ENCODE data around the gene MAP3K8.

Gene MAP3K8

GRCh38 chr10:30456266-30456665 is 22.3 kb downstream of the MAP3K8 start:
- H3K4me3 ChIP-seq (ENCODE audit: low read length) = no peak overlapping the region
- DNase-seq (ENCODE audit: low read depth) = no peak

GRCh38 chr10:30459283-30459682 is 25.3 kb downstream of the MAP3K8 start:
- no peak for DNase-seq (ENCODE audit: low read depth)
- no peak overlapping the region for H3K4me3 ChIP-seq (ENCODE audit: low read length)
- no peak for TF ChIP-seq CTCF (IDR thresholded peaks at IDR 0.05; ENCODE audit: insufficient read depth, low read depth, low read length, missing control alignments)

More at GRCh38 chr10:30456266-30456665, 22.3 kb downstream of the MAP3K8 start:
- no peak for TF ChIP-seq CTCF (IDR thresholded peaks at IDR 0.05; ENCODE audit: insufficient read depth, low read depth, low read length, missing control alignments)

- no peak for DNase-seq (ENCODE audit: low read depth)
- H3K4me3 ChIP-seq (ENCODE audit: low read length) = no peak overlapping the region
- no peak for TF ChIP-seq CTCF (IDR thresholded peaks at IDR 0.05; ENCODE audit: insufficient read depth, low read depth, low read length, missing control alignments)
These were observed 26.1 kb downstream of the MAP3K8 start for GRCh38 chr10:30460121-30460520.

GRCh38 chr10:30462513-30462912 is 28.5 kb downstream of the MAP3K8 start:
- no peak overlapping the region for H3K4me3 ChIP-seq (ENCODE audit: low read length)
- TF ChIP-seq CTCF (IDR thresholded peaks at IDR 0.05; ENCODE audit: insufficient read depth, low read depth, low read length, missing control alignments) = no peak
- no peak for DNase-seq (ENCODE audit: low read depth)

DNA sequence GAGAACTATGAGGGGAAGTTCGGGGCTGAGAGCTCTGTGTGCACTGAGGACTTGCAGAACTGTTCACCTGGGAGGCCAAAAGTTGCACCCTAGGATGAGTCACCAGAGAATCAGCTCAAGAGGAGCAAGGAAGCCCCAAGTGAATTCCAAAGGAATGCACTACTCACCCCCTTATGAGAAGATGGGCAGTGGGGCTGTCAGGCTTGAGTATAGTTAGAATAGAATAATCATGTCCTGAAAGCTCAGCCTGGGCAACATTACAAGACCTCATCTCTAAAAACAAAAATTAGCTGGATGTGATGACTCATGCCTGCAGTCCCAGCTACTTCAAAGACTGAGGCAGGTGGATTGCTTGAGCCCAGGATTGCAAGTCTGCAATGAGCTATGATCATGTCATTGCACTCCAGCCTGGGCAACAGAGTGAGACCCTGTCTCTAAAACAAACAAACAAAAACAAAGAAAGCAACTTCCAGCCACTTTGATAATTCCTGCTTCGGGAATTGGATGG is 30.0 kb downstream of the MAP3K8 start:
- no peak overlapping the region for H3K4me3 ChIP-seq (ENCODE audit: low read length)
- peak; percentile 52 for DNase-seq (ENCODE audit: low read depth)
- TF ChIP-seq CTCF (IDR thresholded peaks at IDR 0.05; ENCODE audit: insufficient read depth, low read depth, low read length, missing control alignments) = no peak

- no peak overlapping the region for H3K4me3 ChIP-seq (ENCODE audit: low read length)
- TF ChIP-seq CTCF (IDR thresholded peaks at IDR 0.05; ENCODE audit: insufficient read depth, low read depth, low read length, missing control alignments) = no peak
- no peak for DNase-seq (ENCODE audit: low read depth)
These were observed 30.7 kb downstream of the MAP3K8 start for GRCh38 chr10:30464675-30465074.

DNA sequence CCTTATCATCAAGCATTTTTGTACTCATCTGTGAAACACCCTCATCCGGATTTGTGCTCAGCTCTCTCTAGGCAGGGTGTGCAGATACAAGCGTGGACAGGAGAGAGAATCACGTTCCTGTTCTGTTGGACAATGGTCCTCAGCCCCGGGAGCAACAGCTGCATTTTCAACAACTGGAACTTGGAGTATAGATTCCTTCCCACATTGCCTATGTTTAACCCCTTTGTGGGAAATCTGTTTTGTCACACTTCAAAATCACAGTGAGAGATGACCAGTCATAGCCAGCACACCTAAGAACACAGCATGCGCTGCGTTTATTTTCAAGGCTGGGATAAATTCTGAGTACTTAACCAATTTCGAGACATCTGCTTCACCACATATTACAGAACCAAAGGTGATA is 32.5 kb downstream of the MAP3K8 start:
- DNase-seq (ENCODE audit: low read depth) = no peak
- no peak overlapping the region for H3K4me3 ChIP-seq (ENCODE audit: low read length)
- TF ChIP-seq CTCF (IDR thresholded peaks at IDR 0.05; ENCODE audit: insufficient read depth, low read depth, low read length, missing control alignments) = no peak
